GM12878 (cell line): ENCODE measurements around the gene CLMP. TPM values are rescaled to one million over a fixed set of nuclear protein-coding genes. Genes with fewer than 3 reads are reported as not detected.

ENCODE experiments used
- CEBPZ ChIP-seq: fragments of 150-350 bp; IDR thresholded peaks from 2 replicates; pipeline ENCODE4 v1.6.1; 2016; ENCODE audit warnings: low read depth, low read length
- HDGF ChIP-seq: fragments of 450-650 bp; IDR thresholded peaks from 2 replicates; pipeline ENCODE4 v1.6.1; 2016; ENCODE audit warnings: antibody characterized with exemption
- KAT2A ChIP-seq: conservative IDR thresholded peaks from 2 replicates; pipeline ENCODE4 v1.6.1; 2011; ENCODE audit warnings: low read depth, low read length; ENCODE audit not compliant: control insufficient read depth
- MTA2 ChIP-seq: fragments of 450-650 bp; IDR thresholded peaks from 2 replicates; pipeline ENCODE4 v1.6.1; 2016; ENCODE audit warnings: low read depth, mild to moderate bottlenecking, moderate library complexity
- NKRF ChIP-seq: fragments of 450-650 bp; conservative IDR thresholded peaks from 2 replicates; pipeline ENCODE4 v1.6.1; 2017; ENCODE audit warnings: mild to moderate bottlenecking, moderate library complexity
- RCOR1 ChIP-seq: conservative IDR thresholded peaks from 2 replicates; pipeline ENCODE4 v1.6.1; 2012; ENCODE audit warnings: low read depth, low read length, improper control_type of control experiment
- TAF1 ChIP-seq: IDR thresholded peaks from 2 replicates; pipeline ENCODE4 v1.6.1; 2011; ENCODE audit warnings: mild to moderate bottlenecking, low read depth, low read length, borderline replicate concordance
- TCF12 ChIP-seq: IDR thresholded peaks from 2 replicates; pipeline ENCODE4 v1.6.1; 2011; ENCODE audit warnings: low read depth, mild to moderate bottlenecking, low read length
- ZBTB4 ChIP-seq: fragments of 450-650 bp; formaldehyde crosslinking; IDR thresholded peaks from 2 replicates; pipeline ENCODE4 v1.4.0; 2022; ENCODE audit warnings: mild to moderate bottlenecking, moderate library complexity
- ZNF592 ChIP-seq: fragments of 450-650 bp; IDR thresholded peaks from 2 replicates; pipeline ENCODE4 v1.6.1; 2017; ENCODE audit warnings: mild to moderate bottlenecking, moderate library complexity
- polyA plus RNA-seq, 11 experiments: library from polyadenylated mRNA; depleted of rRNA in 4 of 11; unstranded in 6 of 11; stranded (reverse) in 5 of 11; fragments of >200 nt; fragmentation: Nextera tagmentation in 4 of 11; fragmentation: Illumina TruSeq in 1 of 11; extraction: Ambion mirVana in 4 of 11; extraction: Trizol in 1 of 11; gene quantifications; 1 replicate in 1 of 11; 2 replicates in 10 of 11; pipeline versions ENCODE4 v1.2.1 to v1.2.3, GENCODE V29; 2011 to 2016; ENCODE audit warnings: inconsistent platforms in 2 of 11, missing spikeins in 2 of 11, low read depth in 1 of 11
- total RNA-seq, 4 experiments: library from RNA; depleted of rRNA in 3 of 4; stranded (reverse); fragments of >200 nt in 3 of 4; fragmentation: Illumina TruSeq in 1 of 4; extraction: Trizol in 1 of 4; gene quantifications; 2 replicates each; pipeline versions ENCODE4 v1.2.1 to v1.2.3, GENCODE V29; 2013 to 2021
- TF ChIP-seq, protein P1 (sequence below): IDR thresholded peaks from 2 replicates; pipeline ENCODE4 v1.6.1; 2012; ENCODE audit warnings: low read depth, low read length, improper control_type of control experiment
- TF ChIP-seq, protein P2 (sequence below): fragments of 450-650 bp; IDR thresholded peaks from 2 replicates; pipeline ENCODE4 v1.6.1; 2017; ENCODE audit warnings: antibody characterized with exemption, mild to moderate bottlenecking, moderate library complexity

The CLMP gene
- total and polyA plus RNA-seq, 10 of the 15 experiments (the other 5 are each of a cell fraction or from before 2014, with no cell fraction given): 0.01 to 0.71 (median 0.20) TPM; not detected in 4

DNA sequence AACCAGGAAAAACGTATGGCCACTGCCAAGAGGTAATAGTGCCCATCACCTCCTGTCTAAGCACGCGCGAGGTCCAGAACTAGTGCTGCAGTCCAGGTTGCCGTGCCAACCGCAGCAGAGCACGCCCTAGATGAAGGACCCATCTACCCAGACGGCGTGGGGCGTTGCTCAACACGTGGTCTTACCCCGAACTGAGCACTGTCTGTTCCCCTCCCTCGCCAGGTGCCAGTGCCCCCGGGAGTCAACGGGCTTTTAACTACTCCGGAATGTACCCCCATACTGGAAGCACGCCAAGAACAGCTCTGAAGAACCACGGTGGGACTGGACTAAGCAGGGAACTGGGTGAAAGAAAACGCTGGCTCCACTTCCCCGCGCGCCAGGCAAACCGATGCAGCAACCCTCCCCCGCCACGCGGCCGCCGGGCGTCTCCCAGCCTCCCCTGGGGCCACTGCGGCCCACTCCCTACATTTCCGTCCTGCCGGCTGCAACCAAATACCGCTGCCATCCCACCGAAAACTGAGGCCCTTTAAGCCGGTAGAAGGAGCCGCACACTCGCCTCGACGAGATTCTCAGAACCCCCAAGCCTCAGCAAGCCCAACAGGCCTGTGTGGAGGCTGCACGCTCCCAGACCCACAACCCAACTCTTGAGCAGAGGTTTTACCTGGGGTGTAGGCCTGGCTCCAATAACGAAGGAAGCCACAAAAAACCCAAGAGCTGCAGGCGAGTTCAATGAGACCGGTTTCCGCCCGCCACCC is 133.5 kb downstream of the CLMP start, which contains the start of gene HSPA8 (continued):
- TF ChIP-seq KAT2A: no peak
- peak; percentile 40; the same call in 1 of the 2 replicates for TF ChIP-seq TCF12
- TF ChIP-seq NKRF: peak; percentile 82
- no peak for TF ChIP-seq CEBPZ
- TF ChIP-seq, protein P1, sequence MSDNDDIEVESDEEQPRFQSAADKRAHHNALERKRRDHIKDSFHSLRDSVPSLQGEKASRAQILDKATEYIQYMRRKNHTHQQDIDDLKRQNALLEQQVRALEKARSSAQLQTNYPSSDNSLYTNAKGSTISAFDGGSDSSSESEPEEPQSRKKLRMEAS: peak; percentile 59; the same call in 1 of the 2 replicates
- TF ChIP-seq ZNF592: no peak
- TF ChIP-seq RCOR1: no peak
- TF ChIP-seq TAF1: peak; percentile 84
- TF ChIP-seq HDGF: no peak
- no peak for TF ChIP-seq ZBTB4 (CRISPR knock-in tag)
- no peak for TF ChIP-seq MTA2
- TF ChIP-seq, protein P2, sequence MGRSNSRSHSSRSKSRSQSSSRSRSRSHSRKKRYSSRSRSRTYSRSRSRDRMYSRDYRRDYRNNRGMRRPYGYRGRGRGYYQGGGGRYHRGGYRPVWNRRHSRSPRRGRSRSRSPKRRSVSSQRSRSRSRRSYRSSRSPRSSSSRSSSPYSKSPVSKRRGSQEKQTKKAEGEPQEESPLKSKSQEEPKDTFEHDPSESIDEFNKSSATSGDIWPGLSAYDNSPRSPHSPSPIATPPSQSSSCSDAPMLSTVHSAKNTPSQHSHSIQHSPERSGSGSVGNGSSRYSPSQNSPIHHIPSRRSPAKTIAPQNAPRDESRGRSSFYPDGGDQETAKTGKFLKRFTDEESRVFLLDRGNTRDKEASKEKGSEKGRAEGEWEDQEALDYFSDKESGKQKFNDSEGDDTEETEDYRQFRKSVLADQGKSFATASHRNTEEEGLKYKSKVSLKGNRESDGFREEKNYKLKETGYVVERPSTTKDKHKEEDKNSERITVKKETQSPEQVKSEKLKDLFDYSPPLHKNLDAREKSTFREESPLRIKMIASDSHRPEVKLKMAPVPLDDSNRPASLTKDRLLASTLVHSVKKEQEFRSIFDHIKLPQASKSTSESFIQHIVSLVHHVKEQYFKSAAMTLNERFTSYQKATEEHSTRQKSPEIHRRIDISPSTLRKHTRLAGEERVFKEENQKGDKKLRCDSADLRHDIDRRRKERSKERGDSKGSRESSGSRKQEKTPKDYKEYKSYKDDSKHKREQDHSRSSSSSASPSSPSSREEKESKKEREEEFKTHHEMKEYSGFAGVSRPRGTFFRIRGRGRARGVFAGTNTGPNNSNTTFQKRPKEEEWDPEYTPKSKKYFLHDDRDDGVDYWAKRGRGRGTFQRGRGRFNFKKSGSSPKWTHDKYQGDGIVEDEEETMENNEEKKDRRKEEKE: no peak
